Adrenal gland (tissue), 12 donors: ENCODE results near the gene OBP2B. TPM values are rescaled to one million over a fixed set of nuclear protein-coding genes. Genes with fewer than 3 reads are reported as not detected.
"Not testable (repeated sequence)": the region's sequence is repeated elsewhere in the genome, so short reads cannot be mapped to it uniquely, and the experiment has no call there.

Source experiments
- DNase-seq, 7 donors: peaks; one replicate each; pipeline ENCODE4 v3.0.0-alpha.2; 2019 to 2020
- H3K27ac ChIP-seq, 5 donors: fragments of 200-600 bp; sonication (generic) in 4 of 5; 1 replicate in 3 of 5; 2 replicates in 2 of 5; pipeline versions ENCODE4 v1.5.1 to v1.8.0; 2016 to 2020; ENCODE audit warnings: mild to moderate bottlenecking in 1 of 5
- H3K27me3 ChIP-seq: fragments of 200-600 bp; 2 replicates; pipeline ENCODE4 v1.8.0; 2021
- H3K36me3 ChIP-seq, 2 donors: fragments of 200-600 bp; replicated peaks in 1 of 2; 1 replicate in 1 of 2; 2 replicates in 1 of 2; pipeline versions ENCODE4 v1.5.1 to v1.8.0; 2018 to 2022
- H3K4me1 ChIP-seq, 2 donors: fragments of 200-600 bp; replicated peaks in 1 of 2; 1 replicate in 1 of 2; 2 replicates in 1 of 2; pipeline versions ENCODE4 v1.5.1 to v1.8.0; 2018 to 2021
- H3K4me3 ChIP-seq, 4 donors: fragments of 200-600 bp; sonication (generic) in 3 of 4; one replicate each; pipeline ENCODE4 v1.5.1; 2016 to 2018
- H3K9me3 ChIP-seq, 3 donors: fragments of 200-600 bp; sonication (generic) in 1 of 3; replicated peaks in 1 of 3; 1 replicate in 2 of 3; 2 replicates in 1 of 3; pipeline versions ENCODE4 v1.5.1 to v1.8.0; 2016 to 2021
- CTCF ChIP-seq, 6 experiments: fragments of 450-650 bp in 4 of 6; fragments of 200-600 bp in 2 of 6; sonication (generic) in 1 of 6; IDR thresholded peaks; 1 replicate in 5 of 6; 2 replicates in 1 of 6; pipeline versions ENCODE4 v1.5.1 to v1.8.0; 2016 to 2021; ENCODE audit warnings: antibody characterized with exemption in 6 of 6, mild to moderate bottlenecking in 2 of 6, moderate library complexity in 1 of 6
- POLR2A ChIP-seq, 2 donors: fragments of 450-650 bp; IDR thresholded peaks; one replicate each; pipeline ENCODE4 v1.6.1; 2017; ENCODE audit warnings: antibody characterized with exemption in 2 of 2, mild to moderate bottlenecking in 2 of 2, moderate library complexity in 1 of 2
- WGBS, 4 donors: extraction: QIAGEN DNeasy Blood & Tissue Kit in 2 of 4; methylation state at CpG; one replicate each; pipeline versions ENCODE4 v1.1.5 to v1.1.7; 2013 to 2017; 5-methylcytosine and 5-hydroxymethylcytosine counted together
- intact Hi-C, 2 donors: fragments of 100-400 bp; cut with DNase I; formaldehyde crosslinking; loops; one replicate each; pipeline versions ENCODE4 v1.14.1 to v1.15.0; 2022 to 2023
- polyA plus RNA-seq, 3 donors: library from polyadenylated mRNA; stranded (reverse); fragments of 200-250 nt in 2 of 3; fragments of 350-450 nt in 1 of 3; fragmentation: Illumina TruSeq in 1 of 3; extraction: RNeasy Lipid Tissue Mini Kit (QIAGEN cat#74804) in 1 of 3; gene quantifications; one replicate each; pipeline ENCODE4 v1.2.3, GENCODE V29; 2013 to 2014
- total RNA-seq, 9 donors: library from RNA; depleted of rRNA in 4 of 9; stranded (reverse); fragments of >200 nt in 4 of 9; fragments of 120-200 nt in 1 of 9; fragmentation: NEBNext Ultra II Directional in 1 of 9; extraction: Animal tissue kit (Norgen Biotek cat#: 25700) in 1 of 9; gene quantifications; one replicate each; pipeline versions ENCODE4 v1.1.0 to v1.2.4, GENCODE V29; 2013 to 2023
- donor health status: healthy with polysubstance abuse.
- donor health status: Bipolar disorder and iron deficiency.
- donor health status: DM: yes; HTN: yes; CAD: no.
- donor health status: DM: no; HTN: no; CAD: no.
- donor health status: DM: no; HTN: no; CAD: no.
- donor health status: DM: yes; HTN: yes; CAD: no.

The OBP2B gene
- total and polyA plus RNA-seq, 12 donors: 0.11 to 0.32 TPM; not detected in 10

- H3K4me1 ChIP-seq: no peaks in the 10 kb centered on the region
- no peaks in the 10 kb centered on the region for H3K27me3 ChIP-seq
- no peaks in the 10 kb centered on the region for H3K9me3 ChIP-seq
- intact Hi-C loops: loop anchor here (5.0 to 10.0 kb wide), 3 partner anchors 151 to 304 kb away; no protein-coding TSS in a partner anchor
- no peak overlapping the region for H3K4me3 ChIP-seq
- no peak for DNase-seq
- no peaks in the 10 kb centered on the region for H3K36me3 ChIP-seq
- WGBS, 4 donors: 70 to 81% (median 71%) methylated on average over 5 of the region's 5 CpGs
- TF ChIP-seq POLR2A (IDR thresholded peaks at IDR 0.05) (no peak), CTCF (IDR thresholded peaks at IDR 0.05) (no peak)
- no peak overlapping the region for H3K27ac ChIP-seq
Measured at GRCh38 chr9:133180953-133181352, 28.1 kb downstream of the OBP2B start.

GRCh38 chr9:133173056-133173455 is 36.0 kb downstream of the OBP2B start:
- H3K4me1 ChIP-seq: no peaks in the 10 kb centered on the region
- no peaks in the 10 kb centered on the region for H3K27me3 ChIP-seq
- H3K4me3 ChIP-seq: no peak overlapping the region
- WGBS, 4 donors: 78 to 84% (median 81%) methylated on average over 7 of the region's 7 CpGs
- H3K9me3 ChIP-seq: no peaks in the 10 kb centered on the region
- DNase-seq: peak in 1 of 7 donors; percentile 11
- intact Hi-C loops: no loop called here
- no peak for TF ChIP-seq POLR2A (IDR thresholded peaks at IDR 0.05)
- no peaks in the 10 kb centered on the region for H3K36me3 ChIP-seq
- H3K27ac ChIP-seq: no peak overlapping the region

- no peaks in the 10 kb centered on the region for H3K27me3 ChIP-seq
- no peak overlapping the region for H3K4me3 ChIP-seq
- WGBS, 4 donors: 76 to 82% (median 77%) methylated on average over 7 to 29 of the region's 29 CpGs
- intact Hi-C loops: no loop called here
- peak in 2 of 7 donors; percentile 17 to 42 for DNase-seq
- no peak overlapping the region for H3K27ac ChIP-seq
- no peaks in the 10 kb centered on the region for H3K36me3 ChIP-seq
- H3K9me3 ChIP-seq: no peaks in the 10 kb centered on the region
- no peaks in the 10 kb centered on the region for H3K4me1 ChIP-seq
- TF ChIP-seq CTCF (IDR thresholded peaks at IDR 0.05) (no peak), POLR2A (IDR thresholded peaks at IDR 0.05) (no peak)
Measured at GRCh38 chr9:133171161-133171961, 37.7 kb downstream of the OBP2B start.

- WGBS, 4 donors: 88 to 95% (median 91%) methylated on average over 10 to 11 of the region's 11 CpGs
- no peak for TF ChIP-seq POLR2A (IDR thresholded peaks at IDR 0.05)
- no peak for TF ChIP-seq CTCF (IDR thresholded peaks at IDR 0.05)
- H3K27me3 ChIP-seq: no peaks in the 10 kb centered on the region
- H3K9me3 ChIP-seq: no peaks in the 10 kb centered on the region
- H3K36me3 ChIP-seq: no peaks in the 10 kb centered on the region
- H3K27ac ChIP-seq: no peak overlapping the region
- H3K4me1 ChIP-seq: no peaks in the 10 kb centered on the region
- no peak overlapping the region for H3K4me3 ChIP-seq
- DNase-seq: peak in 2 of 7 donors; percentile 13 to 18
- intact Hi-C loops: no loop called here
Measured at GRCh38 chr9:133170716-133171115, 38.3 kb downstream of the OBP2B start.

- DNase-seq, intact Hi-C loops: not testable (repeated sequence)
Measured at GRCh38 chr9:133169687-133170086, 39.4 kb downstream of the OBP2B start.

More at GRCh38 chr9:133169687-133170086, 39.4 kb downstream of the OBP2B start:
- not testable (repeated sequence) for H3K4me3 ChIP-seq, H3K27ac ChIP-seq, H3K4me1 ChIP-seq, H3K27me3 ChIP-seq, H3K36me3 ChIP-seq, H3K9me3 ChIP-seq
- 86 to 91% (median 88%) methylated on average over 12 of the region's 12 CpGs for whole genome bisulfite sequencing, 4 donors
